ENCODE data around the gene ACTMAP.
"Not testable (repeated sequence)": the region's sequence is repeated elsewhere in the genome, so short reads cannot be mapped to it uniquely, and the experiment has no call there.

ACTMAP gene

GRCh38 chr19:40776364-40776763 is 26.1 kb upstream of the ACTMAP start:
- in situ Hi-C loops (cut with MboI; ENCODE audit: low sequenced_read_pairs): no loop called here

- in situ Hi-C loops (cut with MboI; ENCODE audit: low sequenced_read_pairs): no loop called here
Observed at GRCh38 chr19:40775632-40776022, 25.4 kb upstream of the ACTMAP start.

GRCh38 chr19:40774916-40775631 is 24.8 kb upstream of the ACTMAP start, which contains the start of gene MIA:
Gene MIA (plus strand): TSS chr19:40775521. CDS start chr19:40775543, 22 bp downstream.
- in situ Hi-C loops (cut with MboI; ENCODE audit: low sequenced_read_pairs): no loop called here

- in situ Hi-C loops (cut with MboI; ENCODE audit: low sequenced_read_pairs): not testable (repeated sequence)
Observed at GRCh38 chr19:40771101-40771862, 21.0 kb upstream of the ACTMAP start.

- in situ Hi-C loops (cut with MboI; ENCODE audit: low sequenced_read_pairs): no loop called here
Observed at GRCh38 chr19:40768869-40769268, 18.6 kb upstream of the ACTMAP start.

- in situ Hi-C loops (cut with MboI; ENCODE audit: low sequenced_read_pairs): not testable (repeated sequence)
Observed at GRCh38 chr19:40766385-40766784, 16.1 kb upstream of the ACTMAP start.

GRCh38 chr19:40763963-40764362 is 13.7 kb upstream of the ACTMAP start:
- in situ Hi-C loops (cut with MboI; ENCODE audit: low sequenced_read_pairs): no loop called here

- in situ Hi-C loops (cut with MboI; ENCODE audit: low sequenced_read_pairs): no loop called here
Observed at GRCh38 chr19:40763526-40763925, 13.2 kb upstream of the ACTMAP start.

- in situ Hi-C loops (cut with MboI; ENCODE audit: low sequenced_read_pairs): no loop called here
Observed at GRCh38 chr19:40762754-40763470, 12.6 kb upstream of the ACTMAP start.

GRCh38 chr19:40759352-40759751 is 9.1 kb upstream of the ACTMAP start:
- in situ Hi-C loops (cut with MboI; ENCODE audit: low sequenced_read_pairs): no loop called here

GRCh38 chr19:40758491-40758890 is 8.2 kb upstream of the ACTMAP start:
- in situ Hi-C loops (cut with MboI; ENCODE audit: low sequenced_read_pairs): no loop called here

- in situ Hi-C loops (cut with MboI; ENCODE audit: low sequenced_read_pairs): no loop called here
Observed at GRCh38 chr19:40756502-40757110, 6.3 kb upstream of the ACTMAP start.

- in situ Hi-C loops (cut with MboI; ENCODE audit: low sequenced_read_pairs): no loop called here
Observed at GRCh38 chr19:40755791-40756190, 5.5 kb upstream of the ACTMAP start.

GRCh38 chr19:40755248-40755624 is 5.0 kb upstream of the ACTMAP start:
- in situ Hi-C loops (cut with MboI; ENCODE audit: low sequenced_read_pairs): no loop called here

- in situ Hi-C loops (cut with MboI; ENCODE audit: low sequenced_read_pairs): no loop called here
Observed at GRCh38 chr19:40754611-40755247, 4.5 kb upstream of the ACTMAP start.

- in situ Hi-C loops (cut with MboI; ENCODE audit: low sequenced_read_pairs): no loop called here
Observed at GRCh38 chr19:40752257-40752781, 2.0 kb upstream of the ACTMAP start.

- in situ Hi-C loops (cut with MboI; ENCODE audit: low sequenced_read_pairs): no loop called here
Observed at GRCh38 chr19:40750874-40751537, 729 bp upstream of the ACTMAP start, which contains the start of gene SNRPA. Gene SNRPA (plus strand): TSS chr19:40751203. CDS start chr19:40751409, 206 bp downstream.

GRCh38 chr19:40747536-40747935 is 2.7 kb downstream of the ACTMAP start:
- in situ Hi-C loops (cut with MboI; ENCODE audit: low sequenced_read_pairs): no loop called here

GRCh38 chr19:40745402-40745780 is 4.9 kb downstream of the ACTMAP start:
- in situ Hi-C loops (cut with MboI; ENCODE audit: low sequenced_read_pairs): no loop called here
